GM10847 (cell line): ENCODE data around the gene PDGFC.

Source experiments
- POLR2A ChIP-seq: IDR thresholded peaks from 2 replicates; pipeline ENCODE4 v1.6.1; 2011; ENCODE audit not compliant: insufficient read length; ENCODE audit errors: extremely low read depth

The PDGFC gene

DNA sequence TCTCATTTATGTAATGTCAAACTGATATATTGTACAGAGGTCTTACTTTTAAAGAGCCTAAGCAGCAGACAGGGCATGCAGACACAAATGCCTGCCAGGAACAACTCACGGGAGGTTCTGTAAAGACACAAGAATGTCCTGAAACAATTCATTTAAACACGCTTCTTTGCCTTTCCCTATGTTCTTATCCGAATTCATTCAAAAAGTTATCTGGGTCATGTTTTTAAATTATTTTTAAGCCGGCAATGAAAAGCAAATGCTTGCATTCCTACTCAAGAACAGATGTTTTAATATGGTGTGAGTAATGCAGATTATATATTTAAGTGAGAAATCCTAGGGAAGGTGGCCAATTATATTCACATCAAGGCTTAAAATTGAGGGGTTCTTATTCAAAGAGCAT lies 192.6 kb downstream of the PDGFC start:
- no peak for TF ChIP-seq POLR2A

- no peak for TF ChIP-seq POLR2A
These were observed 193.0 kb downstream of the PDGFC start for GRCh38 chr4:156778606-156779005.

GRCh38 chr4:156778093-156778492 lies 193.5 kb downstream of the PDGFC start:
- no peak for TF ChIP-seq POLR2A

- no peak for TF ChIP-seq POLR2A
These were observed 195.8 kb downstream of the PDGFC start for GRCh38 chr4:156775813-156776212.

DNA sequence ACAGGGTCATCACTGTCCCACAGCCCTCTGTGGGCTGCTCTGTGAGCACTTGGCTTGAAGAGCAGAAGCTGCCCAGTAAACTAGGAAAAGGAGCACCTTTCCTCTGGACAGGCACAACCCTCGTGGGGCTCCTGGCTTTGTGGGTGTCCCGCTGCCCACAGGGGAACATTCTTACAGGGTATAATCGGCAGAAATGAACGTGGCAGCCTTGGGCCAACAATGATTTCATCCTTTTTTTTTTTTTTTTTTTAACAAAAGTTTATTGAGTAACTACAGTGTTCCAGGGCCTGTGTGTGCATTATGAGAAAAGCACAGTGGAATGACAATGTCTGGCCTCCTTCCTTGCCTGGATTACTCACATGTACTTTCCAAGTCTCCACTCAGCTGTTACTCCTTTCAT lies 197.2 kb downstream of the PDGFC start:
- no peak for TF ChIP-seq POLR2A

GRCh38 chr4:156773648-156774357 lies 197.8 kb downstream of the PDGFC start:
- no peak for TF ChIP-seq POLR2A

DNA sequence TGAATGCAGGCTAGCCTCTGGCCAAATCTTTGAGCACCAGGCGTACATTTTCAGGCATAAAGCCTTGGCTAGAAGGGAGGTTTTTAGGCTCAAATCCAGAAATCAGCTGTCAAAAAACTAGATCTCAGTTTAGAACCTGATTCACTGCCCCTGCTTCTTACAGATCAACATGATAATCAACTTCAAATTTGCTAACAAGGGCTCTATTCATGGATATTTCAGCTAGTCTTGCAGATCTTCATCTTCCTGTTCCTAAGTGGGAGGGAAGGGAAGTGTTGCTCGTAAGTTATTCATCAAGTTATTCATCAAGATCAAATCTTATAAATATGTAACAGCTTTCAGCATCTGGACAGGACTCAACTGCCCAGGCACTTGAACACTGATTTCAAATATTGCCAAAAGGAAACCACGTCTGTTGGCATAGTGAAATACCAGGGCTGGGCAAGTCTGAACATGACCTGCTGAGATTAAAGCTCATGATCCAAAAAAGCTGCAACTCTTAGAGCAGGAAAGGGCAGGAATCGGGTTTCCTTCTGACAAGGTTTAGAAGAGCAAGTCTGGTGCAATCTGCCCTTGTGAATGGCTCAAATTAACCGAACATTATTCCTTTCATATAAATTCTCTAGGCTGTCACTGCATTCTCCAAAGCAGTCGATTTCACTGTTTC lies 200.3 kb downstream of the PDGFC start:
- TF ChIP-seq POLR2A = no peak

GRCh38 chr4:156770140-156770539 lies 201.5 kb downstream of the PDGFC start:
- no peak for TF ChIP-seq POLR2A

- no peak for TF ChIP-seq POLR2A
These were observed 203.6 kb downstream of the PDGFC start for GRCh38 chr4:156767911-156768415.

DNA sequence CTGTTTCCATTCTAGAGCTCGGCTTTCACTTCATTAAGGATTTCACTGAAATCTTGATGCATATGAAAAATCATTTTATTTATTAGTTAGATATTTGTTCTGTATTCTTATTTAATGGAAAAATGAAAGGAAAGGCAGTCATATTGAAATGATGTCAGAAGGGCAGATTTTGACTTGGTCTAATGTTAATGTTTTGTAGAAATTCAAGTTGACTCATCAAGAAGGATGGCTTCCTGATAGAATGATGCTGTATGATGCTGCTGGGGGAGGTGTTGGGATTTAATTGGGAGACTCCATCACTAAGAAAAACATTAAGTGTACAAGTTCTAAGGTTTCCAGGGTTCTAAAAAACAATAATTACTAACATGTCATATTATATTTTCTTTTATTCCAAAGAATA lies 204.8 kb downstream of the PDGFC start:
- TF ChIP-seq POLR2A = no peak

GRCh38 chr4:156765277-156765676 lies 206.3 kb downstream of the PDGFC start:
- TF ChIP-seq POLR2A = no peak

DNA sequence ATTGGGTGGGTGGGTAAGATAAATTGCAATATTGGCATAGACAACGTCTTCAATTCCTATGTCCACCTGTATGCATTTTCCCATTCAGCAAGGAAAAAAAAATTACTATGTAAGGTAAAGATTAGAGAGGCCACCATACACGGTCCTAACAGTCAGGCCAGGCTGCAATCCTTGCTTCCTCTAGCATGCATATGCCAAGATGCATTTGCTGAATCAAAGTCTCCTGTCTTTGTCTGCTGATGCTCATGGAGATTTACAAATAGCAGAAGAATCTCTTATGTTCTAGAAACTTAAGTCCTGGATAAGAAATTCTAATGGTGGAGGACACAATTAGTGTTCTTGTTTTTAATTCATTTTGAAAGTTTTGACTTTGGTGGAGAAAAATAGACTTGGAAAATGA lies 206.8 kb downstream of the PDGFC start:
- no peak for TF ChIP-seq POLR2A

DNA sequence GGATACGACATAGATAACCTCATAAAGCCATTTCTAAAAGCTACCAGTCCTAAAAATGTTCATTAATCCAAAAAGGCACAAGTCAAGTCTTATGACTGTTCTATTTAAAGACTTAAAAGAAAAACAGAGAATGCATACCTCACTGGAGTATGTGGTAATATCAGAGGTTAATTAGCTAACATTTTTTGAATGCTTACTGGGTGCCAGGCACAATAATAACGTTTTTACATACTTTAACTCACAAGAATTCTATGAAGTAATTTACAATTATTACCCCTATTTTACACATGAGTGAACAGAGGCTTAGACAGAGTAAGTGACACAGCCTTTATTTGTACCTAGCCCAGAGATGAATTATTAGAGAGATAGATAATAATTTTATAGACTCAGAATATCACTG lies 207.5 kb downstream of the PDGFC start:
- no peak for TF ChIP-seq POLR2A

GRCh38 chr4:156763511-156763910 lies 208.1 kb downstream of the PDGFC start:
- TF ChIP-seq POLR2A = no peak

GRCh38 chr4:156762851-156763250 lies 208.7 kb downstream of the PDGFC start:
- no peak for TF ChIP-seq POLR2A

DNA sequence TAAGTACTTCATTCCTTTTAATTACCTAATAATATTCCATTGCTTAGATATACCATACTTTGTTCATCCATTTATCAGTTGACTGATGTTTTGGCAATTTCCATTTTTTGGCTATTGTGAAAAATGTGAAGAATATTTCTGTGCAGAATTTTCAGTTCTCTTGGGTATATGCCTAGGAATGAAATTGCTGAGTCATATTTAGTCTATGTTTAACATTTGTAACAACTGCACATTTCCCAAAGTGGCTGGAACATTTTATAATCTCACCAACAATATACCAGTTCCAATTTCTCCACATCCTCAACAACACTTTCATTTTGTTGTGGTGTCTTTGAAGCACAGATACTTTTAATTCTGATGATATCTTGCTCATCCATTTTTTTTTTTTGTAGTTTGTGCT lies 215.5 kb downstream of the PDGFC start:
- no peak for TF ChIP-seq POLR2A
